T-helper 1 cell treated with Interleukin-12 subunit alpha and Interleukin-12 subunit beta and Interleukin-4 antibody, amounts not matched to agents 30 ng/mL and 1 ng/mL, for 36 hours (primary cell): ENCODE results near the gene PAFAH1B2. TPM values are rescaled to one million over a fixed set of nuclear protein-coding genes. Genes with fewer than 3 reads are reported as not detected.

Experiments
- intact Hi-C: fragments of 100-400 bp; cut with micrococcal nuclease; formaldehyde crosslinking; loops from one replicate; pipeline ENCODE4 v1.15.1; 2024
- total RNA-seq: library from RNA; stranded (reverse); gene quantifications from 2 replicates; pipeline ENCODE4 v1.2.3, GENCODE V29; 2022

PAFAH1B2 gene
- total RNA-seq, 1 donor from 2014 or later, result 63.2 TPM

GRCh38 chr11:117187428-117187798, 43.3 kb downstream of the PAFAH1B2 start:
- intact Hi-C loops, result no loop called here

GRCh38 chr11:117187799-117188481, 43.9 kb downstream of the PAFAH1B2 start:
- intact Hi-C loops, result no loop called here

- intact Hi-C loops, result no loop called here
These were observed 44.6 kb downstream of the PAFAH1B2 start for GRCh38 chr11:117188620-117189081.

- intact Hi-C loops, result no loop called here
These were observed 45.3 kb downstream of the PAFAH1B2 start for GRCh38 chr11:117189191-117189940.

- intact Hi-C loops, result no loop called here
These were observed 46.0 kb downstream of the PAFAH1B2 start for GRCh38 chr11:117189941-117190544.

- intact Hi-C loops, result no loop called here
These were observed 47.8 kb downstream of the PAFAH1B2 start for GRCh38 chr11:117191680-117192400.

DNA sequence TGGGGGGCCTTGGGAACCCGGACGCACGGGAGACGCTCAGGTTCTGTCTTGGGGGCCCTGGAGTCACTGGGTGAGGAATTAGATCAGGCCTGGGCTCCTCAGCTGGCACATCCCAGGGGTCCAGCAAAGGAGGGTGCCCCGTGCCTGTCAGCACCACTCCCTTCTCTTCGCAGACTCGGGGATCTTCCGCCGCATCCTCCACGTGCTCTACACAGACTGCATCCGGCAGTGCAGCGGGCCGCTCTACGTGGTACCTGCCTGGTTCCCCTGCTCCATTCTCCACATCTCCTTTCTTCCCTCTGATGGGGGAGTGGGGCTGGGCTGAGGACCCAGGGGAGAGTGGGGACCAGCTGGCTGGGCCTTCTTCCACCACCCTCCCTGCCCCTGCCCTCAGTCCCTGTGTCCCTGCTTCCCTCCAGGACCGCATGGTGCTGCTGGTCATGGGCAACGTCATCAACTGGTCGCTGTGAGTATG, 48.4 kb downstream of the PAFAH1B2 start:
- intact Hi-C loops, result no loop called here

GRCh38 chr11:117193130-117194020, 49.3 kb downstream of the PAFAH1B2 start:
- intact Hi-C loops, result no loop called here

GRCh38 chr11:117194267-117194666, 50.2 kb downstream of the PAFAH1B2 start:
- intact Hi-C loops, result no loop called here

- intact Hi-C loops, result no loop called here
These were observed 51.2 kb downstream of the PAFAH1B2 start for GRCh38 chr11:117195258-117195657.

DNA sequence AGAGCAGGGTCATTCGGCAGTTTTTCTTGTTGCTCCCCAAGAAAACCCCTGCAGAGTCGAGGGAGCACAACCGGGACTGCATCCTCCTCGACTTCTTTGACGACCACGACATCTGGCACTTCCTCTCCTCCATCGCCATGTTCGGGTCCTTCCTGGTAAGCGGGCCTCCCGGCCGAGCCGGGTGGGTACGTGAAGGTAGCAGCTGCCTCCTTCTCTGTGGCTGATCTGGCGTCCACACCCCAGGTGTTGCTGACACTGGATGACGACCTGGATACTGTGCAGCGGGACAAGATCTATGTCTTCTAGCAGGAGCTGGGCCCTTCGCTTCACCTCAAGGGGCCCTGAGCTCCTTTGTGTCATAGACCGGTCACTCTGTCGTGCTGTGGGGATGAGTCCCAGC, 51.7 kb downstream of the PAFAH1B2 start:
- intact Hi-C loops, result no loop called here

DNA sequence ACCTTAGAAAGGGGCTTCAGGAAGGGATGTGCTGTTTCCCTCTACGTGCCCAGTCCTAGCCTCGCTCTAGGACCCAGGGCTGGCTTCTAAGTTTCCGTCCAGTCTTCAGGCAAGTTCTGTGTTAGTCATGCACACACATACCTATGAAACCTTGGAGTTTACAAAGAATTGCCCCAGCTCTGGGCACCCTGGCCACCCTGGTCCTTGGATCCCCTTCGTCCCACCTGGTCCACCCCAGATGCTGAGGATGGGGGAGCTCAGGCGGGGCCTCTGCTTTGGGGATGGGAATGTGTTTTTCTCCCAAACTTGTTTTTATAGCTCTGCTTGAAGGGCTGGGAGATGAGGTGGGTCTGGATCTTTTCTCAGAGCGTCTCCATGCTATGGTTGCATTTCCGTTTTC, 52.9 kb downstream of the PAFAH1B2 start:
- intact Hi-C loops, result no loop called here

- intact Hi-C loops, result no loop called here
These were observed 53.7 kb downstream of the PAFAH1B2 start for GRCh38 chr11:117197516-117198456.

DNA sequence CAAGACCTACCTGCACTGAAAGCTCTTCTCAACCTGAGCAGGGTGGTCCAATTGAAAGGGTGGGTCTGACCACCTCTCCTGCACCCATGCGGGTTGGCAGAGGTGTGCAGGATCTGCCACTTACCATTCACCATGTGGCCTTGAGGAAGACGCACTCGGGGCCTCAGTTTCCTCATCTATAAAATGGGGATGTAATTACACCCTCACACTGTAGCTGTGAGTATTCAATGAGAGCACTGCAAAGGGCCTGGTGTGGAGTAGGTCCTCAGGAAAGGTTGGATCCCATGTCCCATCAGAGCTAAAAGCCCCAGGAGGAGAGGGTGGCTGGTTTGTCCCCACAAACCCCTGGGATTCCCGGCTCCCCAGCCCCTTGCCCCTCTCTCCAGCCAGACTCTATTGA, 54.5 kb downstream of the PAFAH1B2 start:
- intact Hi-C loops, result no loop called here

GRCh38 chr11:117199053-117199915, 55.2 kb downstream of the PAFAH1B2 start, which contains the start of gene TAGLN:
TSS of gene TAGLN (plus strand) at chr11:117199370. CDS start at chr11:117203014, 3,644 bp downstream.
- intact Hi-C loops, result no loop called here

GRCh38 chr11:117199916-117200812, 56.1 kb downstream of the PAFAH1B2 start:
- intact Hi-C loops, result no loop called here
